ENCODE results near the gene PIGL.

The PIGL gene

GRCh38 chr17:16250635-16251034, 33.6 kb downstream of the PIGL start:
- Mint-ChIP-seq H3K36me3 (peaks cover 15% of the 10 kb centered on the region), H3K4me3 (no peak overlapping the region), H3K27me3 (no peaks in the 10 kb centered on the region), H3K27ac (peak overlapping the region; percentile 81), H3K9me3 (ENCODE audit: low read depth) (no peaks in the 10 kb centered on the region), H3K4me1 (ENCODE audit: low read depth) (peaks cover 7% of the 10 kb centered on the region)

GRCh38 chr17:16251043-16251442, 34.0 kb downstream of the PIGL start:
- H3K9me3 Mint-ChIP-seq (ENCODE audit: low read depth): no peaks in the 10 kb centered on the region
- H3K4me3 Mint-ChIP-seq: no peak overlapping the region
- peaks cover 18% of the 10 kb centered on the region for H3K36me3 Mint-ChIP-seq
- peaks cover 7% of the 10 kb centered on the region for H3K4me1 Mint-ChIP-seq (ENCODE audit: low read depth)
- peak overlapping the region; percentile 81 for H3K27ac Mint-ChIP-seq
- H3K27me3 Mint-ChIP-seq: no peaks in the 10 kb centered on the region

- Mint-ChIP-seq H3K9me3 (ENCODE audit: low read depth) (no peaks in the 10 kb centered on the region), H3K4me1 (ENCODE audit: low read depth) (peaks cover 7% of the 10 kb centered on the region), H3K4me3 (no peak overlapping the region), H3K27ac (no peak overlapping the region), H3K36me3 (peaks cover 18% of the 10 kb centered on the region), H3K27me3 (no peaks in the 10 kb centered on the region)
These were observed 34.5 kb downstream of the PIGL start for GRCh38 chr17:16251556-16251955.

GRCh38 chr17:16254773-16255400, 37.9 kb downstream of the PIGL start:
- Mint-ChIP-seq H3K4me1 (ENCODE audit: low read depth) (peaks cover 7% of the 10 kb centered on the region), H3K27ac (no peak overlapping the region), H3K36me3 (peaks cover 12% of the 10 kb centered on the region), H3K4me3 (no peak overlapping the region), H3K27me3 (no peaks in the 10 kb centered on the region), H3K9me3 (ENCODE audit: low read depth) (no peaks in the 10 kb centered on the region)

GRCh38 chr17:16255481-16255921, 38.5 kb downstream of the PIGL start:
- H3K4me1 Mint-ChIP-seq (ENCODE audit: low read depth): peaks cover 7% of the 10 kb centered on the region
- H3K27me3 Mint-ChIP-seq: no peaks in the 10 kb centered on the region
- H3K9me3 Mint-ChIP-seq (ENCODE audit: low read depth): no peaks in the 10 kb centered on the region
- H3K27ac Mint-ChIP-seq: no peak overlapping the region
- peaks cover 12% of the 10 kb centered on the region for H3K36me3 Mint-ChIP-seq
- H3K4me3 Mint-ChIP-seq: no peak overlapping the region

- Mint-ChIP-seq H3K9me3 (ENCODE audit: low read depth) (no peaks in the 10 kb centered on the region), H3K27me3 (no peaks in the 10 kb centered on the region), H3K27ac (no peak overlapping the region), H3K36me3 (peaks cover 10% of the 10 kb centered on the region), H3K4me1 (ENCODE audit: low read depth) (no peaks in the 10 kb centered on the region), H3K4me3 (no peak overlapping the region)
These were observed 41.9 kb downstream of the PIGL start for GRCh38 chr17:16258901-16259300.

GRCh38 chr17:16259926-16260325, 42.9 kb downstream of the PIGL start:
- H3K27me3 Mint-ChIP-seq: no peaks in the 10 kb centered on the region
- H3K4me1 Mint-ChIP-seq (ENCODE audit: low read depth): no peaks in the 10 kb centered on the region
- H3K36me3 Mint-ChIP-seq: peaks cover 10% of the 10 kb centered on the region
- H3K4me3 Mint-ChIP-seq: no peak overlapping the region
- H3K27ac Mint-ChIP-seq: no peak overlapping the region
- no peaks in the 10 kb centered on the region for H3K9me3 Mint-ChIP-seq (ENCODE audit: low read depth)

GRCh38 chr17:16261049-16261448, 44.0 kb downstream of the PIGL start:
- Mint-ChIP-seq H3K27ac (no peak overlapping the region), H3K4me3 (no peak overlapping the region), H3K36me3 (peaks cover 10% of the 10 kb centered on the region), H3K4me1 (ENCODE audit: low read depth) (no peaks in the 10 kb centered on the region), H3K9me3 (ENCODE audit: low read depth) (no peaks in the 10 kb centered on the region), H3K27me3 (no peaks in the 10 kb centered on the region)

- Mint-ChIP-seq H3K27me3 (no peaks in the 10 kb centered on the region), H3K27ac (no peak overlapping the region), H3K4me3 (no peak overlapping the region), H3K36me3 (peaks cover 10% of the 10 kb centered on the region), H3K4me1 (ENCODE audit: low read depth) (peaks cover 5% of the 10 kb centered on the region), H3K9me3 (ENCODE audit: low read depth) (no peaks in the 10 kb centered on the region)
These were observed 45.2 kb downstream of the PIGL start for GRCh38 chr17:16262201-16262600.

GRCh38 chr17:16267174-16267573, 50.2 kb downstream of the PIGL start:
- peaks cover 26% of the 10 kb centered on the region for H3K4me1 Mint-ChIP-seq (ENCODE audit: low read depth)
- no peaks in the 10 kb centered on the region for H3K27me3 Mint-ChIP-seq
- H3K9me3 Mint-ChIP-seq (ENCODE audit: low read depth): no peaks in the 10 kb centered on the region
- peak overlapping the region; percentile 82 for H3K27ac Mint-ChIP-seq
- no peak overlapping the region for H3K4me3 Mint-ChIP-seq
- peaks cover 6% of the 10 kb centered on the region for H3K36me3 Mint-ChIP-seq

GRCh38 chr17:16269658-16270057, 52.6 kb downstream of the PIGL start:
- Mint-ChIP-seq H3K4me3 (peak overlapping the region; percentile 35), H3K36me3 (peaks cover 14% of the 10 kb centered on the region), H3K9me3 (ENCODE audit: low read depth) (no peaks in the 10 kb centered on the region), H3K4me1 (ENCODE audit: low read depth) (peaks cover 26% of the 10 kb centered on the region), H3K27ac (no peak overlapping the region), H3K27me3 (no peaks in the 10 kb centered on the region)

GRCh38 chr17:16272111-16272840, 55.3 kb downstream of the PIGL start:
- Mint-ChIP-seq H3K36me3 (peaks cover 20% of the 10 kb centered on the region), H3K4me1 (ENCODE audit: low read depth) (peaks cover 20% of the 10 kb centered on the region), H3K9me3 (ENCODE audit: low read depth) (no peaks in the 10 kb centered on the region), H3K27me3 (no peaks in the 10 kb centered on the region), H3K27ac (no peak overlapping the region), H3K4me3 (no peak overlapping the region)

- H3K4me1 Mint-ChIP-seq (ENCODE audit: low read depth): peaks cover 9% of the 10 kb centered on the region
- H3K36me3 Mint-ChIP-seq: peaks cover 26% of the 10 kb centered on the region
- no peak overlapping the region for H3K27ac Mint-ChIP-seq
- H3K27me3 Mint-ChIP-seq: no peaks in the 10 kb centered on the region
- H3K9me3 Mint-ChIP-seq (ENCODE audit: low read depth): no peaks in the 10 kb centered on the region
- H3K4me3 Mint-ChIP-seq: no peak overlapping the region
These were observed 56.5 kb downstream of the PIGL start for GRCh38 chr17:16273499-16273898.

- Mint-ChIP-seq H3K4me3 (no peak overlapping the region), H3K4me1 (ENCODE audit: low read depth) (peaks cover 8% of the 10 kb centered on the region), H3K9me3 (ENCODE audit: low read depth) (no peaks in the 10 kb centered on the region), H3K27ac (no peak overlapping the region), H3K27me3 (no peaks in the 10 kb centered on the region), H3K36me3 (peaks cover 30% of the 10 kb centered on the region)
These were observed 56.9 kb downstream of the PIGL start for GRCh38 chr17:16273929-16274339.

- Mint-ChIP-seq H3K36me3 (peaks cover 33% of the 10 kb centered on the region), H3K9me3 (ENCODE audit: low read depth) (no peaks in the 10 kb centered on the region), H3K4me3 (no peak overlapping the region), H3K27me3 (no peaks in the 10 kb centered on the region), H3K4me1 (ENCODE audit: low read depth) (peaks cover 1% of the 10 kb centered on the region), H3K27ac (no peak overlapping the region)
These were observed 58.0 kb downstream of the PIGL start for GRCh38 chr17:16275024-16275423.

GRCh38 chr17:16277163-16277562, 60.2 kb downstream of the PIGL start:
- H3K27me3 Mint-ChIP-seq: no peaks in the 10 kb centered on the region
- peaks cover 33% of the 10 kb centered on the region for H3K36me3 Mint-ChIP-seq
- H3K9me3 Mint-ChIP-seq (ENCODE audit: low read depth): no peaks in the 10 kb centered on the region
- peaks cover 10% of the 10 kb centered on the region for H3K4me1 Mint-ChIP-seq (ENCODE audit: low read depth)
- no peak overlapping the region for H3K27ac Mint-ChIP-seq
- H3K4me3 Mint-ChIP-seq: no peak overlapping the region
